Prostate gland (tissue), 2 donors: ENCODE data around the gene PTPRC.

Source experiments
- CTCF ChIP-seq, 4 experiments: fragments of 200-600 bp in 2 of 4; fragments of 450-650 bp in 2 of 4; sonication (generic) in 2 of 4; IDR thresholded peaks; 1 replicate in 3 of 4; 2 replicates in 1 of 4; pipeline ENCODE4 v1.5.1; 2016 to 2019; ENCODE audit warnings: antibody characterized with exemption in 4 of 4, mild to moderate bottlenecking in 2 of 4, moderate library complexity in 2 of 4
- POLR2A ChIP-seq: fragments of 450-650 bp; IDR thresholded peaks from one replicate; pipeline ENCODE4 v1.6.1; 2016; ENCODE audit warnings: antibody characterized with exemption, mild to moderate bottlenecking
- POLR2AphosphoS5 ChIP-seq: sonication (generic); formaldehyde crosslinking; IDR thresholded peaks from one replicate; pipeline ENCODE4 v1.6.1; 2017; ENCODE audit warnings: antibody characterized with exemption

GRCh38 chr1:198693321-198693720 lies 54.5 kb downstream of the PTPRC start:
- TF ChIP-seq CTCF (IDR thresholded peaks at IDR 0.05) (no peak), POLR2AphosphoS5 (no peak), POLR2A (no peak)
